Measurements from ENCODE around the gene VPS52.
A peak's percentile ranks its signal among the peaks of the same experiment; 100 is the strongest.
"Not testable (repeated sequence)": the region's sequence is repeated elsewhere in the genome, so short reads cannot be mapped to it uniquely, and the experiment has no call there.

VPS52 gene

GRCh38 chr6:33248932-33249731 is 22.5 kb downstream of the VPS52 start:
- DNase-seq, result peak; percentile 99

DNA sequence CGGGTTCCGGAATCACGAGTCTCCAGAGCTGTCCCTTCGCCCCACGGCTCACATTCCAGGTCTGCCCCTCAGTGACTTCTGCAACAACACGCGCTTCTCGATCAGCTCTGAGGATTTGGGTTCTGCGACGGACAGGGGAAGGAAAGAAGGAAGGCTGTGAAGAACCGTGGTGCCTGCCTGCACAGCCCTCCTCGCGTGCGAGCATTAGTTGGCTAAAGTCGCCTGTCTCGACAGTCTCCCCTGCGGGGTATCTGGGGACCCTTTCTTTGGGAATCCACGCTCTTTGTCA is 23.1 kb downstream of the VPS52 start:
- DNase-seq, result peak in 1 of 2 donors; percentile 36

- peak; percentile 89 to 90 for DNase-seq
Measured at GRCh38 chr6:33247977-33248642, 23.6 kb downstream of the VPS52 start.

- no peak for DNase-seq
Measured at GRCh38 chr6:33243476-33243875, 28.2 kb downstream of the VPS52 start.

DNA sequence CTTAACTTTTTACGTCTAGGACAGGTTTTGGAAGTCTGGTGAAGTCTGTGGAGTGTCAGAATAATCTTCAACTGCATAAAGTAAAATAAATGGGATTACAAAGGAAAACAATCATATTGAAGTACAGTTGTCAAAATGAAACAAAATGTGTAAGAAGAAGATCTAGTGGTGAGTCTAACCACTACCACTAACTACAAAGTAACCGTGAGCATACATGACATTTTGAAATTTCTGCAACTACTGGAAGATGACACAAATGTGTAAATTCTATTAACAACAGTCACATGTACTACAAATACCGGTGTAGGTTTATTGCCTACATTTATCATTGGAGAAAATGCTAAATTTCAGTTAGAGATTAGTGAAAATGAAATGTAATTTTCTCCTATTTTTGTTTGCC is 29.7 kb downstream of the VPS52 start:
- DNase-seq, result no peak

DNA sequence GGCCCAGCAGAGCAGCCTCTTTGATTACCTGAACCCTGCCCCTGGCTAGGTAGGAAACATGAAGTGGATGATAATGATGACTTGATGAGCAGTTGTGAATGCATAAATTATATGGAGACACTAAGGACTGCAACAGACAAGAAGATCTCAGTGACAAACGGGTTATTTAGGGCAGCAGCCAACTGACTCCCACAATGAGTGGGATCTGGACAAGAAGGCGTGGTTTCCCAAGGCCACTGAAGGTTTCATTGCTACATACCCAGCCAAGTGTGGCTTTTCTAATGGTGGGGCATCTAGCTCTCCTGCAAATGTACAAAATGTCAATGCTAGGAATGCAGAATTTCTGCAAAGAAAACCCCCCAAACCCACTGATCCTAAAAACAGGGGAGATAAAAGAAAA is 33.9 kb downstream of the VPS52 start:
- no peak for DNase-seq

GRCh38 chr6:33236852-33237251 is 34.8 kb downstream of the VPS52 start:
- no peak for DNase-seq

GRCh38 chr6:33236328-33236727 is 35.3 kb downstream of the VPS52 start:
- no peak for DNase-seq

DNA sequence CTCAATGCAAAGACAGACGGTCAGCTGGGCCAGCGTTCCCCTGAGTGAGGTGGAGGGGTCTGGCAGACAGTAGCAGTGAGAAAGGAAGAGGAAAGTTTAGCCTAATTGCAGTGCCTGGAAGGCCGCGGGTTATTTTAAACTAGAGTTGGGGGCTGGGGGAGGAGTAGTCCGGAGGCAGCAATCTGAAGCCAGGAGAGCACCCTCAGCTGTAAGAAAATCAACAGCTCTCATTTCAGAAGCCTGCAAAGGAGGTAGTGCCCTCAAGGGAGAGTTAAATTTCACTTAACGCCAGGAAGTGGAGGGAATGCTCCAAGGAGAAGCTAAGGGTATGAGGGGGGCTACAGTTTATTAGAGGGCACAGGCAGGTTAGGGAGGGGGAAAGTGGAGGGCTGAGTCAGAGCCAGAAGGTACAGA is 36.4 kb downstream of the VPS52 start:
- no peak for DNase-seq

DNA sequence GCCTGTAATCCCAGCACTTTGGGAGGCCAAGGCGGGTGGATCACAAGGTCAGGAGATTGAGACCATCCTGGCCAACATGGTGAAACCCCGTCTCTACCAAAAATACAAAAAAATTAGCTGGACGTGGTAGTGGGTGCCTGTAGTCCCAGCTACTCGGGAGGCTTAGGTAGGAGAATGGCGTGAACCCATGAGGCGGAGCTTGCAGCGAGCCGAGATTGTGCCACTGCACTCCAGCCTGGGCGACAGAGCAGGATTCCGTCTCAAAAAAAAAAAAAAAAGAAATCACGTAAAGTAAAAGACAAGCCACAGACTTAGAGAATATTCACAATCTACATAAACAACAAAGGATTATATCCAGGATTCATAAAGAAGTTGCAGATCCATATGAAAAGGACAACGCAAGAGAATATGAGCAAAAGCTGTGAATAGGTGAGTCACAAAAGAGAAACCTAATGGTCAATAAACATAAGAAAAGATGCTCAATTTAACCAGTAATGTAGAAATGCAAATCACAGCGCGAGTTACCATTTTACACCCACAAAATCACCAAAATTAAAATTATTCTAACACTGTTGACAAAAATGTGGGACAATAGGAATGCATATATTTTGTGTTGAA is 45.1 kb downstream of the VPS52 start:
- DNase-seq, result not testable (repeated sequence)

DNA sequence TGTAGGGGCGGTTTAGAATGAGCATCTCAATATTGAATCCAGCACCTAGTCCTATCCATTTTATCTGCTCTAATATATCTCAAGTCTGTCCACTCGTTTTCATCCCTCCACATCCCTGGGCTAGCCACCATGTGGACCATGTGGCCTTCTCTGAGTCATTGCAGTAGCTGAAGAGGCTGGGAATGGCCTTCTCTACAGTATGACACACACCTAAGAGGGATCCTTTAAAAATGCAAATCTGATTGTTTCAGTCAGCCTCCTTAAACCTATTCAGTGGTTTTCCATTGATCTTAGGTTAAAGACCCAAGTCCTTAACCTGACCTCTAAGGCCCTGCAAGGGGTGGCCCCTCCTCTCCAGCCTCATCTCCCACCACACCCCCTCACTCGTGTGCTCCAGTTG is 54.0 kb downstream of the VPS52 start:
- no peak for DNase-seq

- DNase-seq, result no peak
Measured at GRCh38 chr6:33217246-33217645, 54.4 kb downstream of the VPS52 start.

DNA sequence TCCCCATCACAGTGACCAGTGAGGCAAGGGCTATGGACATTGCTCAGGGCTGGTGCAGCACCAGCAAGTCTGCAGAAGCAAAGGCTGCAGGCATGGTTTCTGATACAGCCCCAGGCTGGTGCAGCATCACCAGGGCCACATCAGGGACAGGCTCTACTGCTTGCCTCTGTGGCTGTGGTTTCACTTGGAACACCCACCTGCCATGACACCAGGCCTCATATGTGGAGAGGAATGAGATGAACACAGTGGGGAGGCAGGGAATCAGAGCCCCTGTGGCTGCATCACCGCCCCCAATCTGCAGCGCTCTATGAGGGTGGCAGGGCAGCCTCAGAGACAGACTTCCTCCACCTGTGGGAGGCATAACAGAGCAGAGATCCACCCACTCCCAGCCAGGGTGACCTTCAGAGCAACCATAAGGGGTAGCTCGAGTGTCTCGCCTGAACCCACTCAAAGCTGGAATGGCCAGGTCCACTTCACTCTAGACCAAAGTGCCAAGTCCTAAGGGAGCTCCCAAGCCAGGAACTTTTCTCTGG is 55.5 kb downstream of the VPS52 start:
- no peak for DNase-seq

DNA sequence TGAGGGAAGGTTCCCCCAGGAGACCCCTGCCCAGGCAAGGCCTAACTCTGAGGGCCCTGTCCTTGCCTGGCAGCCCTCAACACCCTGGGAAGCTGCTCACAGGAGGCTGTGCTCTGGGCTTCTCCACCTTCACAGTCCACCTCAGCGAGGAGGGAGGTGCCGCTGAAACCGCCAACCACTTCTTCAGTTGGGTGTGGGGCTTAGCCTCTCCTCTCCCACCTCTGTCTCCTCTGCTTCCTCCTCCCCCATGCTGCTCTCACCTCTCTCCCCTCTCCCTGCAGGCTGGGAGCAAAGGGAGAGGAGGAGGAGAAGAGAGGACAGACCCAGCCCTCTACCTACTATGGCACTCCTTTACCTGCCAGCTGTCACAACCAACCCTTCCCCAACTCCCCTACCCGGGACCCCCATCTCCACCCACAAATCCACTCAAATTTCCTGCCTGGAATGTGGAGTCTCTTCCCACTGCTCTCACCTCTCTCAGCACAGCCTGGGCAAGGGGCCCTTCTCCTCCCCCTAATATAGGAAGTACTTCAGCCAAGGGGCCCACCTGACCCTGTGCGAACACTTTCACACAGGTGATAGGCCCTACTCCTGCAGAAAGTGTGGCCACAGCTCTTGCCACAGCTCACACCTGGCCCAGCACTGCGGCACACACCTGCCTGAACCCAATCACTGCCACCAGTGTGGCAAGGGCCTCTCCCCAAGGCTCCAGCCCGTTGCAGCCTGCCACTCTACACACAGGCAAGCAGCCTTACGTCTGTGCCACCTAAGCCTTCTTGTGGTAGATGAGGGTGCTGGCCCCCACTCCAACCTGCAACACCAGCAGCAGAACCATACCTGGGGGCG is 56.2 kb downstream of the VPS52 start:
- no peak for DNase-seq

DNA sequence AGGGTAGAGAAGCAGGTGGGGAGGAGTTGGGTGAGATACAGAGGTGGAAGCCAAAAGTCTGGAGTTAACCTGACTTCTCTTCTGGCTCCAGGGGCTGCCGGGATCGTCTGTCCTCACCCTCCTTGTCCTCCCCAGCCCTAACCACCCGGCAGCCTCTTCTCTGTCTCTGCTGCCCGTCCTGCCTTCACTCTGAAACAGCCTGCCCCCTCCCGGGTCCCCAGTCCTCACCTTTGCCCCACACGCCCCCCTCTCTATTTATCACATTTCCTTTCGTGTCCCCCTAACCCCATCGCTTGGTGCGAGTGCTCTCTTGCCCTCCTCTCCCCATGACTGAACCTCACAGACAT is 57.7 kb downstream of the VPS52 start:
- DNase-seq, result no peak

DNA sequence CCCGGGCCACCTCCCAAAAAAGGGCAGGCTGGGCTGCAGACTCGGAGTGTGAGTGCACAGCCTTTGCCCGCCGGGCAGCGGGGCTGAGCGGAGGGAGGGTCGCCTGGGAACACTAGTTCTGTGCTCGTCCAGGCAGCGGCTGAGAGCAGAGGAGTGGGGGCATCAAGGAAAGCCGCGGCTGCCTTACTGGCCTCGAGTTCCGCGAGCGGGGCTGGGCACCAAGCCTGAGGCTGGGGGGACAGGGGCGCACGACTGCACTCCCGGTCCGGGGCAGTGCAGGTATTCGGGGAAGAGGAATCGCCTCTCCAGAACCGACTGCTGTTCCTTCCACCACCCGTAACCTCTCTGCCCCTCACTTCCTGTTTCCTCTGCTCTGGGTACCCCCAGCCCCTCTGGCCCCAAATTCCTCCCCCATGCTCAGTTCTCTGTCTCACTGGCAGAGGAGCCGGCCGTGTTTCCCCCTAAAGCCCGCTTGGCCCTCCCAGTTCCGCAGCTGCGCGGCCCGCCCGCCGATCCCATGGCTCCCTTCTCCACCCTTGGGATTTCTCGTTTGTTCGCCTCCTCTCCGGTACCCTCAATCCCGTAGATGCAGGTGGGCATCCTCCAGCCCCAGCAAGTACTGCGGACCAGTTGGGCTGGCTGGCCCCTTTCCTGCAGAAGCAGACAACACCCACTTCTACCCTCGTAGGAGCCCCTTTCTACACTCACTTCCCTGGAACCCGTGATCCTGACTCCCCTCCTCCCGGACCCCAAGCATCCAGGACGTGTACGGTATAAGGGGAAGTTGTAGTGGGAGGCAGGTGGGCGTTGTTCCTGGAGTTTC is 58.3 kb downstream of the VPS52 start:
- DNase-seq, result peak in 1 of 2 donors; percentile 10

DNA sequence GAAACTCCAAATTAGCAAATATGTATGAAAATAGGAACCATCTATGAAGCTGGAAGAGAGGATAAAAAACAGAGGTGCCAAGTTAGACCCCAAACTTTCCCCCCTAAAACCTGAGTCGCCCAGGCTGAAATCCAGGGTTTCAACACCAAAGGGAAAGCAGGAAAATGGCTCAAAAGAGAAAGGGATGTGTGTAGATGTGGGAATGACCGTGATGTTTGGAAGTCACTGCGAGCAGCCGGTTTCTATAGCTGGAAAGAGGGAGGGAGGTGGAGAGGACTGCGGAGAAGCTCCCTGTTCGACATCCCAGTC is 58.9 kb downstream of the VPS52 start:
- no peak for DNase-seq

DNA sequence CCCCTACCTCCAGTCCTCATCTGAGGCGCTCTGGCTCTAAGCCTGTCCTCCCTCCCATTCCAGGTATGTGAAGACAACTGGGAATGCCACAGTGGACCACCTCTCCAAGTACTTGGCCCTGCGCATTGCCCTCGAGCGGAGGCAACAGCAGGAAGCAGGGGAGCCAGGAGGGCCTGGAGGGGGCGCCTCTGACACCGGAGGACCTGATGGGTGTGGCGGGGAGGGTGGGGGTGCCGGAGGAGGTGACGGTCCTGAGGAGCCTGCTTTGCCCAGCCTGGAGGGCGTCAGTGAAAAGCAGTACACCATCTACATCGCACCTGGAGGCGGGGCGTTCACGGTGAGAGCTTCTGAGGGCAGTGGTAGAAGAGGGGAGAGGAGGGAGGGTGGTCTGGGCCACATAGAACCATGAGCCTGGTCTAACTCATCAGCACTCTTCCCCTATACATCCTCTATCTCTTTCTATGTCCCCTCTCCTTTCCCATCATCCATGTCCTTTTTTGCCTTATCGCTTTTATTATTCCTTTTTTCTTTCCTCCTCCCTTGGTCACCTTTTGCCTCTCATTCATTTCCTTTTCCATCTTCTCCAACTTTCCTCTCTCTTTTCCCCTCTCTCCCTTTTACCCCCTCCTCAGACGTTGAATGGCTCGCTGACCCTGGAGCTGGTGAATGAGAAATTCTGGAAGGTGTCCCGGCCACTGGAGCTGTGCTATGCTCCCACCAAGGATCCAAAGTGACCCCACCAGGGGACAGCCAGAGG is 59.8 kb downstream of the VPS52 start:
- no peak for DNase-seq

DNA sequence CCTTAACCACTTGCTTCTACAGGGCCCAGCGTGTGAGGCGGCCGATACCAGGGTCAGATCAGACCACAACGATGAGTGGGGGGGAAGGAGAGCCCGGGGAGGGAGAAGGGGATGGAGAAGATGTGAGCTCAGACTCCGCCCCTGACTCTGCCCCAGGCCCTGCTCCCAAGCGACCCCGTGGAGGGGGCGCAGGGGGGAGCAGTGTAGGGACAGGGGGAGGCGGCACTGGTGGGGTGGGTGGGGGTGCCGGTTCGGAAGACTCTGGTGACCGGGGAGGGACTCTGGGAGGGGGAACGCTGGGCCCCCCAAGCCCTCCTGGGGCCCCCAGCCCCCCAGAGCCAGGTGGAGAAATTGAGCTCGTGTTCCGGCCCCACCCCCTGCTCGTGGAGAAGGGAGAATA is 60.5 kb downstream of the VPS52 start:
- no peak for DNase-seq

- DNase-seq, result no peak
Measured at GRCh38 chr6:33209856-33210255, 61.8 kb downstream of the VPS52 start.

- DNase-seq, result peak; percentile 88 to 89
Measured at GRCh38 chr6:33208091-33208967, 63.3 kb downstream of the VPS52 start, which contains the start of gene RING1. Gene RING1, plus strand, starts transcription at chr6:33208500. Its CDS starts 323 bp downstream, at chr6:33208823.

Measured in CD4-positive, alpha-beta T cell treated with Interleukin-1 beta for 1 hour (primary cell).